ENCODE measurements around the gene DMBT1. TPM values are rescaled to one million over a fixed set of nuclear protein-coding genes. Genes with fewer than 3 reads are reported as not detected.

DMBT1 gene
- total RNA-seq, 1 donor, result not detected

- no peak for TF ChIP-seq CTCF (IDR thresholded peaks at IDR 0.05; ENCODE audit: insufficient read depth, low read depth, low read length)
- H3K4me3 ChIP-seq (ENCODE audit: low read depth, low read length), result no peak overlapping the region
- DNase-seq (ENCODE audit: low read depth), result no peak
These were observed 127.9 kb downstream of the DMBT1 start for GRCh38 chr10:122688293-122688989.

- TF ChIP-seq CTCF (IDR thresholded peaks at IDR 0.05; ENCODE audit: insufficient read depth, low read depth, low read length), result no peak
- H3K4me3 ChIP-seq (ENCODE audit: low read depth, low read length), result no peak overlapping the region
- DNase-seq (ENCODE audit: low read depth), result no peak
These were observed 128.7 kb downstream of the DMBT1 start for GRCh38 chr10:122689146-122689820.

- no peak for TF ChIP-seq CTCF (IDR thresholded peaks at IDR 0.05; ENCODE audit: insufficient read depth, low read depth, low read length)
- no peak overlapping the region for H3K4me3 ChIP-seq (ENCODE audit: low read depth, low read length)
- DNase-seq (ENCODE audit: low read depth), result no peak
These were observed 132.2 kb downstream of the DMBT1 start for GRCh38 chr10:122692744-122693143.

Other genes starting within 250 kb of the DMBT1 start
- gene PLEKHA1, start 186.0 kb upstream of the DMBT1 start, total RNA-seq, result 13.9 and 15.5 TPM in 2 replicates
- gene ARMS2, start 106.1 kb upstream of the DMBT1 start, total RNA-seq, result not detected in 2 replicates
- gene HTRA1, start 99.2 kb upstream of the DMBT1 start, total RNA-seq, result 88.9 and 160 TPM in 2 replicates
- gene C10orf120, start 139.1 kb downstream of the DMBT1 start, total RNA-seq, result not detected in 2 replicates